Loucy (cell line): ENCODE data around the gene UBE2F.

Experiments
- H2AFZ ChIP-seq: fragments of 200-600 bp; sonication (generic); 2 replicates; pipeline ENCODE4 v1.6.0; 2016; ENCODE audit warnings: antibody characterized with exemption, mild to moderate bottlenecking, low read length, moderate library complexity
- H3F3A ChIP-seq: fragments of 200-600 bp; 2 replicates; pipeline ENCODE4 v1.6.0; 2016; ENCODE audit warnings: antibody characterized with exemption, low read depth, mild to moderate bottlenecking
- H3K27me3 ChIP-seq: fragments of 200-600 bp; sonication (generic); 2 replicates; pipeline ENCODE4 v1.6.1; 2014; ENCODE audit warnings: low read length, mild to moderate bottlenecking; ENCODE audit not compliant: insufficient read depth, poor library complexity, severe bottlenecking
- H3K36me3 ChIP-seq: fragments of 200-600 bp; sonication (generic); 2 replicates; pipeline ENCODE4 v1.6.1; 2016; ENCODE audit warnings: low read length; ENCODE audit not compliant: insufficient read depth
- H3K4me1 ChIP-seq: fragments of 200-600 bp; sonication (generic); 2 replicates; pipeline ENCODE4 v1.5.1; 2014; ENCODE audit warnings: low read length, mild to moderate bottlenecking; ENCODE audit not compliant: insufficient read depth, poor library complexity, severe bottlenecking
- H3K4me2 ChIP-seq: fragments of 200-600 bp; sonication (generic); 2 replicates; pipeline ENCODE4 v1.6.0; 2014; ENCODE audit warnings: antibody characterized with exemption, low read length, low read depth, mild to moderate bottlenecking; ENCODE audit not compliant: poor library complexity, severe bottlenecking
- H3K4me3 ChIP-seq: fragments of 200-600 bp; sonication (generic); 2 replicates; pipeline ENCODE4 v1.5.1; 2014; ENCODE audit warnings: low read length, mild to moderate bottlenecking, mixed read lengths; ENCODE audit not compliant: poor library complexity, severe bottlenecking
- H3K79me2 ChIP-seq: fragments of 200-600 bp; sonication (generic); 2 replicates; pipeline ENCODE4 v1.6.1; 2014; ENCODE audit warnings: low read length; ENCODE audit not compliant: insufficient read depth
- H3K9ac ChIP-seq: fragments of 200-600 bp; sonication (generic); 2 replicates; pipeline ENCODE4 v1.6.0; 2014; ENCODE audit warnings: mild to moderate bottlenecking, low read depth, low read length, moderate library complexity; ENCODE audit not compliant: poor library complexity, severe bottlenecking
- H3K9me2 ChIP-seq: fragments of 200-600 bp; sonication (generic); replicated peaks from 2 replicates; pipeline ENCODE4 v1.6.1; 2016; ENCODE audit warnings: low read depth, low read length, mixed read lengths
- H3K9me3 ChIP-seq: fragments of 200-600 bp; sonication (generic); 2 replicates; pipeline ENCODE4 v1.6.1; 2014; ENCODE audit warnings: mild to moderate bottlenecking, antibody characterized with exemption, low read length, low read depth; ENCODE audit not compliant: insufficient read depth
- H4K20me1 ChIP-seq: fragments of 200-600 bp; sonication (generic); 2 replicates; pipeline ENCODE4 v1.6.0; 2014; ENCODE audit warnings: antibody characterized with exemption, low read length, mild to moderate bottlenecking; ENCODE audit not compliant: insufficient read depth, poor library complexity, severe bottlenecking
- EZH2phosphoT487 ChIP-seq: fragments of 200-600 bp; IDR thresholded peaks from 2 replicates; pipeline ENCODE4 v1.6.1; 2018; ENCODE audit warnings: antibody characterized with exemption, mild to moderate bottlenecking, moderate library complexity, borderline replicate concordance
- TF ChIP-seq, protein P1 (sequence below): fragments of 200-600 bp; sonication (generic); conservative IDR thresholded peaks from 2 replicates; pipeline ENCODE4 v1.5.1; 2014; ENCODE audit warnings: mild to moderate bottlenecking, antibody characterized with exemption, low read length

Gene UBE2F

GRCh38 chr2:238020816-238021215 lies 54.0 kb downstream of the UBE2F start:
- Histone ChIP-seq H3K9me2 (no peaks in the 10 kb centered on the region), H3K36me3 (peaks cover 44% of the 10 kb centered on the region; the same call in 1 of the 2 replicates), H3K4me2 (no peak overlapping the region), H3K4me3 (no peak overlapping the region), H4K20me1 (peaks cover 5% of the 10 kb centered on the region), H3K79me2 (peaks cover 12% of the 10 kb centered on the region), H3F3A (no peaks in the 10 kb centered on the region), H3K9ac (no peak overlapping the region), H3K9me3 (no peaks in the 10 kb centered on the region), H2AFZ (no peak overlapping the region), H3K27me3 (no peaks in the 10 kb centered on the region), H3K4me1 (peaks cover 8% of the 10 kb centered on the region)
- TF ChIP-seq, protein P1, sequence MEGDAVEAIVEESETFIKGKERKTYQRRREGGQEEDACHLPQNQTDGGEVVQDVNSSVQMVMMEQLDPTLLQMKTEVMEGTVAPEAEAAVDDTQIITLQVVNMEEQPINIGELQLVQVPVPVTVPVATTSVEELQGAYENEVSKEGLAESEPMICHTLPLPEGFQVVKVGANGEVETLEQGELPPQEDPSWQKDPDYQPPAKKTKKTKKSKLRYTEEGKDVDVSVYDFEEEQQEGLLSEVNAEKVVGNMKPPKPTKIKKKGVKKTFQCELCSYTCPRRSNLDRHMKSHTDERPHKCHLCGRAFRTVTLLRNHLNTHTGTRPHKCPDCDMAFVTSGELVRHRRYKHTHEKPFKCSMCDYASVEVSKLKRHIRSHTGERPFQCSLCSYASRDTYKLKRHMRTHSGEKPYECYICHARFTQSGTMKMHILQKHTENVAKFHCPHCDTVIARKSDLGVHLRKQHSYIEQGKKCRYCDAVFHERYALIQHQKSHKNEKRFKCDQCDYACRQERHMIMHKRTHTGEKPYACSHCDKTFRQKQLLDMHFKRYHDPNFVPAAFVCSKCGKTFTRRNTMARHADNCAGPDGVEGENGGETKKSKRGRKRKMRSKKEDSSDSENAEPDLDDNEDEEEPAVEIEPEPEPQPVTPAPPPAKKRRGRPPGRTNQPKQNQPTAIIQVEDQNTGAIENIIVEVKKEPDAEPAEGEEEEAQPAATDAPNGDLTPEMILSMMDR = no peak
- TF ChIP-seq EZH2phosphoT487 = no peak

DNA sequence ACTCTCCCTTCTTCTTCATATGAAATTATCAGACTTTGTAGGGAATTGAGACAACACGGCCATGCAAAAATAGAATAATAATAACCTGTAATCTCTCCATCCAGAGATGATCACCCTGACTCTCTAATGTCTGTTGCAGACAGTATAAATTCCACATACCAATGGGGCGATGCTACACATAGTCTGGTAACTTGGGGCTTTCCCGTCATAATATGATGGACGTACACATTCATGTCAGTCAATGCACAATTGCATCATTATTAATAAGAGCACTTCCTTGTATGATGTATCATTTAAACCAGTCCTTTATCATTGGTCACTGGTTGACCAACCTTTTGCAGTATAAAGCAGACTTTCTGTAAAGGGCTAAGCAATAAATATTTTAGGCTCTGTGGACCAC lies 54.5 kb downstream of the UBE2F start:
- no peaks in the 10 kb centered on the region for H3K9me3 ChIP-seq
- no peak overlapping the region for H3K9ac ChIP-seq
- no peaks in the 10 kb centered on the region for H3F3A ChIP-seq
- no peak overlapping the region for H3K4me3 ChIP-seq
- H3K4me1 ChIP-seq = peaks cover 8% of the 10 kb centered on the region
- H4K20me1 ChIP-seq = peaks cover 2% of the 10 kb centered on the region
- no peak overlapping the region for H3K4me2 ChIP-seq
- H3K27me3 ChIP-seq = no peaks in the 10 kb centered on the region
- peaks cover 49% of the 10 kb centered on the region; the same call in 1 of the 2 replicates for H3K36me3 ChIP-seq
- no peak for TF ChIP-seq EZH2phosphoT487
- TF ChIP-seq, protein P1 = no peak
- no peaks in the 10 kb centered on the region for H3K9me2 ChIP-seq
- H2AFZ ChIP-seq = no peak overlapping the region
- peaks cover 12% of the 10 kb centered on the region for H3K79me2 ChIP-seq

- H4K20me1 ChIP-seq = no peaks in the 10 kb centered on the region
- peaks cover 50% of the 10 kb centered on the region; the same call in 1 of the 2 replicates for H3K36me3 ChIP-seq
These were observed 55.9 kb downstream of the UBE2F start for GRCh38 chr2:238022594-238023157.

More at GRCh38 chr2:238022594-238023157, 55.9 kb downstream of the UBE2F start:
- Histone ChIP-seq H3K4me1 (peaks cover 8% of the 10 kb centered on the region), H3K4me3 (no peak overlapping the region), H3K4me2 (no peak overlapping the region), H3K27me3 (no peaks in the 10 kb centered on the region), H2AFZ (no peak overlapping the region), H3F3A (no peaks in the 10 kb centered on the region), H3K9me3 (no peaks in the 10 kb centered on the region), H3K9ac (no peak overlapping the region), H3K9me2 (no peaks in the 10 kb centered on the region), H3K79me2 (peaks cover 12% of the 10 kb centered on the region)
- TF ChIP-seq, protein P1 = no peak
- no peak for TF ChIP-seq EZH2phosphoT487
